GM13976 (cell line): ENCODE results near the gene PACRG.

Source experiments
- DNase-seq: peaks from one replicate; pipeline ENCODE4 v3.0.0; 2012; ENCODE audit warnings: low spot score
- CTCF ChIP-seq: IDR thresholded peaks from 2 replicates; pipeline ENCODE4 v1.5.1; 2012; ENCODE audit warnings: borderline replicate concordance, mild to moderate bottlenecking; ENCODE audit not compliant: insufficient read depth; ENCODE audit errors: extremely low read depth, missing control alignments, control extremely low read depth
- in situ Hi-C: fragments of 300-500 bp; cut with MboI; formaldehyde crosslinking; loops from one replicate; pipeline ENCODE4 v1.12.0; 2022; ENCODE audit warnings: low sequenced_read_pairs, mixed read lengths, inconsistent platforms; ENCODE audit not compliant: unreplicated experiment

PACRG gene

DNA sequence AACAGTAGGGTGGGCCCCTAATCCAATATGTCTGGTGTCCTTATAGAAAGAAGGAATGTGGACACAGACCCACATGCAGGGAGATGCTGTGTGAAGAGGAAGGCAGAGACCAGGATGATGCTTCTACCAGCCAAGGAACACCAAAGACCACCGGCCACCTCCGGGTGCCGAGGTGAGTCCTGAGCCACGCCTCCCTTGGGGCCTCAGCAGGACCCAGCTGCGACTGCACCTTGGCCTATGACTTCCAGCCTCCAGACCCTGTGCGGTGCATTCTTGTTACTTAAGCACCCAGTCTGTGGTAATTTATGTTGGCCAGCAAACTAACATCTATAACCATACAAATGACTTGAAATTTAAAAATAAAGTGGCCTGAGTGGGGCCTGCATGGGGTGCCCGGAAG is 607.3 kb downstream of the PACRG start:
- no peak for TF ChIP-seq CTCF
- in situ Hi-C loops: no loop called here
- no peak for DNase-seq

GRCh38 chr6:163335671-163336545 is 608.1 kb downstream of the PACRG start:
- TF ChIP-seq CTCF: no peak

DNA sequence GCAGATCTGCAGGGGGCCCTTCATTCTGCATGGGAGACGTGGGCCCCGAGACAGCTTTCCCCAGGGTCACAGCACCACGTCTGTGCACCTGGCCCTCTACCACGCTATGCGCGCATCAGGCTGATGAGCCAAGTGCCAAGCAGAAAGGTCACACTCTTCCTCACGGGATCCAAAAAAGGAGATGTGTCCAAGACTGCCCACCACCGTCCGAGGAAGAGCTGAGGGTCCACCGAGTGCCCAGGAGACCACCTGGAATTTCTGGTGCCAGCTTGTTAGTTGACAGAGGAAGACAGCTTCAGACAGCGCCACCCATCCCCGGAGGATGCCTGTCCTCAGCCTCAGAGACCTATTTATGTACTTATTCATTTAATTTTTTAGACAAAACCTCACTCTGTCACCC is 609.2 kb downstream of the PACRG start:
- TF ChIP-seq CTCF: no peak
- in situ Hi-C loops: no loop called here
- DNase-seq: no peak

More at GRCh38 chr6:163335671-163336545, 608.1 kb downstream of the PACRG start:
- no peak for DNase-seq
- in situ Hi-C loops: no loop called here

GRCh38 chr6:163337958-163338357 is 610.2 kb downstream of the PACRG start:
- TF ChIP-seq CTCF: no peak
- no peak for DNase-seq
- in situ Hi-C loops: no loop called here

GRCh38 chr6:163338671-163339405 is 611.1 kb downstream of the PACRG start:
- in situ Hi-C loops: no loop called here
- DNase-seq: no peak
- no peak for TF ChIP-seq CTCF

DNA sequence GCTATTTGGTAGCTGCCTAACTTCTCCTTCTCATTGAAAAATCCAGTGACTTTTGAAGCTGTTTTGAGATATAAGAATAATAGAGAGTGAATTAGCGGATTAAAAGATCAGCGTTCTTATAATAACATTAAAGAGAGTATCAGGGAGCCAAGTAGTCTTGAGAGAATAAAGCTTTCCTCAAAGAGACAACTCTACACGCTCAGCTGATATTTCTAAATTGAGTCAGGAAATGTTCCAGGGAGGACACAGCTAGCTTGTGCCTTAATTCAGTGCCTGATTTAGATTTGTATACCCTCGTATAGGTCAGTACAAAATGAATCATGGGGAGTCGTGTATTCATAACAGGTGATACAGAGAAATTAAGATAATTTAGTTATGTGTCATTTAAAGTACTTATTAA is 611.7 kb downstream of the PACRG start:
- in situ Hi-C loops: no loop called here
- DNase-seq: no peak
- no peak for TF ChIP-seq CTCF
